ENCODE data around the gene SLC22A14.

GRCh38 chr3:38313263-38313662 is 31.2 kb downstream of the SLC22A14 start:
- TF ChIP-seq EP300 (IDR thresholded peaks at IDR 0.05) (no peak), POLR2AphosphoS5 (IDR thresholded peaks at IDR 0.05) (no peak)
- TF ChIP-seq, protein P1, sequence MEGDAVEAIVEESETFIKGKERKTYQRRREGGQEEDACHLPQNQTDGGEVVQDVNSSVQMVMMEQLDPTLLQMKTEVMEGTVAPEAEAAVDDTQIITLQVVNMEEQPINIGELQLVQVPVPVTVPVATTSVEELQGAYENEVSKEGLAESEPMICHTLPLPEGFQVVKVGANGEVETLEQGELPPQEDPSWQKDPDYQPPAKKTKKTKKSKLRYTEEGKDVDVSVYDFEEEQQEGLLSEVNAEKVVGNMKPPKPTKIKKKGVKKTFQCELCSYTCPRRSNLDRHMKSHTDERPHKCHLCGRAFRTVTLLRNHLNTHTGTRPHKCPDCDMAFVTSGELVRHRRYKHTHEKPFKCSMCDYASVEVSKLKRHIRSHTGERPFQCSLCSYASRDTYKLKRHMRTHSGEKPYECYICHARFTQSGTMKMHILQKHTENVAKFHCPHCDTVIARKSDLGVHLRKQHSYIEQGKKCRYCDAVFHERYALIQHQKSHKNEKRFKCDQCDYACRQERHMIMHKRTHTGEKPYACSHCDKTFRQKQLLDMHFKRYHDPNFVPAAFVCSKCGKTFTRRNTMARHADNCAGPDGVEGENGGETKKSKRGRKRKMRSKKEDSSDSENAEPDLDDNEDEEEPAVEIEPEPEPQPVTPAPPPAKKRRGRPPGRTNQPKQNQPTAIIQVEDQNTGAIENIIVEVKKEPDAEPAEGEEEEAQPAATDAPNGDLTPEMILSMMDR (IDR thresholded peaks at IDR 0.05), result no peak

All from gastroesophageal sphincter (tissue), 3 donors.